GM12878 (cell line): ENCODE results near the gene SLC25A33. TPM values are rescaled to one million over a fixed set of nuclear protein-coding genes. Genes with fewer than 3 reads are reported as not detected.

ENCODE experiments used
- ATAC-seq: fragments of 200-7000 bp; cut with Tn5 transposase; 3 replicates; pipeline ENCODE4 v1.9.1; 2020; ENCODE audit warnings: mild to moderate bottlenecking, moderate library complexity
- BruUV-seq: library from RNA; stranded (reverse); fragments of 400-500 nt; replicated peaks from 2 replicates; lab custom pipeline; 2021; lab: Mats Ljungman, UMichigan
- CTCF ChIA-PET: fragments of 300-600 bp; sonication (Branson Sonifier 250); formaldehyde crosslinking; extraction: SDS; loops from one replicate; lab custom pipeline; 2021; ENCODE audit warnings: inconsistent platforms; lab: Yijun Ruan, JAX
- POLR2A ChIA-PET: fragments of 350-600 bp; formaldehyde crosslinking; extraction: SDS; loops from one replicate; lab custom pipeline; 2021; ENCODE audit warnings: inconsistent platforms; lab: Charles Lee
- RAD21 ChIA-PET: fragments of 300-600 bp; sonication (Branson Sonifier 250); formaldehyde crosslinking; loops from one replicate; lab custom pipeline; 2023; ENCODE audit warnings: antibody characterized with exemption; ENCODE audit not compliant: unreplicated experiment; lab: Charles Lee
- SMC1A ChIA-PET: fragments of 300-600 bp; sonication (Branson Sonifier 250); formaldehyde crosslinking; loops from one replicate; lab custom pipeline; 2023; ENCODE audit not compliant: unreplicated experiment, uncharacterized antibody; lab: Charles Lee
- DNase-seq: peaks from one replicate; pipeline ENCODE4 v3.0.0-alpha.2; 2011; ENCODE audit warnings: low read depth, low spot score
- FAIRE-seq: peaks from 3 replicates; lab custom pipeline; 2011; peaks lifted over from hg19 to GRCh38; lab: Jason Lieb, UNC
- H2AFZ ChIP-seq: 2 replicates; pipeline ENCODE4 v1.6.0; 2011; ENCODE audit warnings: low read depth, low read length, control low read depth; ENCODE audit not compliant: control insufficient read depth
- H3K27ac ChIP-seq: 2 replicates; pipeline ENCODE4 v1.5.1; 2011; ENCODE audit warnings: control low read depth; ENCODE audit not compliant: control insufficient read depth, insufficient read depth
- H3K27me3 ChIP-seq, 2 experiments: replicated peaks in 1 of 2; 2 replicates each; pipeline versions ENCODE4 v1.6.0 to v1.6.1; 2011; ENCODE audit warnings: low read length in 1 of 2; ENCODE audit not compliant: control insufficient read depth in 2 of 2, insufficient read depth in 2 of 2
- H3K36me3 ChIP-seq, 2 experiments: 2 replicates each; pipeline ENCODE4 v1.5.1; 2011; ENCODE audit warnings: low read length in 1 of 2; ENCODE audit not compliant: control insufficient read depth in 2 of 2, insufficient read depth in 2 of 2
- H3K4me1 ChIP-seq: 2 replicates; pipeline ENCODE4 v1.6.1; 2011; ENCODE audit warnings: mild to moderate bottlenecking, low read length, moderate library complexity, mixed read lengths; ENCODE audit not compliant: control insufficient read depth, insufficient read depth
- H3K4me2 ChIP-seq: 2 replicates; pipeline ENCODE4 v1.6.0; 2011; ENCODE audit warnings: control low read depth; ENCODE audit not compliant: control insufficient read depth, insufficient read depth
- H3K4me3 ChIP-seq: fragments of 200-600 bp; sonication (generic); 2 replicates; pipeline ENCODE4 v1.5.1; 2016
- H3K79me2 ChIP-seq: 2 replicates; pipeline ENCODE4 v1.6.0; 2011; ENCODE audit warnings: low read length; ENCODE audit not compliant: control insufficient read depth, insufficient read depth
- H3K9ac ChIP-seq: 2 replicates; pipeline ENCODE4 v1.8.0; 2011; ENCODE audit warnings: low read length, control low read depth, mixed read lengths; ENCODE audit not compliant: control insufficient read depth, insufficient read depth
- H3K9me3 ChIP-seq: replicated peaks from 3 replicates; pipeline ENCODE4 v1.5.1; 2011; ENCODE audit warnings: mild to moderate bottlenecking, low read length; ENCODE audit not compliant: control insufficient read depth, insufficient read depth
- H4K20me1 ChIP-seq: 2 replicates; pipeline ENCODE4 v1.6.0; 2011; ENCODE audit not compliant: control insufficient read depth, insufficient read depth
- BCLAF1 ChIP-seq: fragments of 450-650 bp; IDR thresholded peaks from 2 replicates; pipeline ENCODE4 v1.6.1; 2017; ENCODE audit warnings: antibody characterized with exemption, mild to moderate bottlenecking, moderate library complexity
- BMI1 ChIP-seq: fragments of 450-650 bp; IDR thresholded peaks from 2 replicates; pipeline ENCODE4 v1.6.1; 2016; ENCODE audit warnings: mild to moderate bottlenecking, moderate library complexity, borderline replicate concordance
- BRCA1 ChIP-seq: IDR thresholded peaks from 2 replicates; pipeline ENCODE4 v1.6.1; 2011; ENCODE audit warnings: low read depth, low read length, improper control_type of control experiment
- CBFB ChIP-seq: IDR thresholded peaks from 2 replicates; pipeline ENCODE4 v1.6.1; 2016; ENCODE audit warnings: antibody characterized with exemption, low read depth
- CHD1 ChIP-seq: IDR thresholded peaks from 2 replicates; pipeline ENCODE4 v1.6.1; 2012; ENCODE audit warnings: low read depth, low read length, improper control_type of control experiment
- CHD2 ChIP-seq: IDR thresholded peaks from 2 replicates; pipeline ENCODE4 v1.6.1; 2011; ENCODE audit warnings: low read depth, low read length, improper control_type of control experiment, borderline replicate concordance
- DPF2 ChIP-seq: fragments of 450-650 bp; IDR thresholded peaks from 2 replicates; pipeline ENCODE4 v1.6.1; 2017; ENCODE audit warnings: mild to moderate bottlenecking
- EED ChIP-seq: sonication (generic); IDR thresholded peaks from 2 replicates; pipeline ENCODE4 v1.6.1; 2016; ENCODE audit warnings: antibody characterized with exemption, low read depth
- EGR1 ChIP-seq, 2 experiments: IDR thresholded peaks; 1 replicate in 1 of 2; 2 replicates in 1 of 2; pipeline ENCODE4 v1.6.1; 2011 to 2012; ENCODE audit warnings: low read depth in 2 of 2, low read length in 2 of 2, borderline replicate concordance in 1 of 2, mild to moderate bottlenecking in 1 of 2, moderate library complexity in 1 of 2
- MTA2 ChIP-seq: fragments of 450-650 bp; IDR thresholded peaks from 2 replicates; pipeline ENCODE4 v1.6.1; 2016; ENCODE audit warnings: low read depth, mild to moderate bottlenecking, moderate library complexity
- POLR2A ChIP-seq: IDR thresholded peaks from 2 replicates; pipeline ENCODE4 v1.6.1; 2011; ENCODE audit warnings: low read depth, mild to moderate bottlenecking, low read length
- RCOR1 ChIP-seq: conservative IDR thresholded peaks from 2 replicates; pipeline ENCODE4 v1.6.1; 2012; ENCODE audit warnings: low read depth, low read length, improper control_type of control experiment
- RUNX3 ChIP-seq: IDR thresholded peaks from 2 replicates; pipeline ENCODE4 v1.6.1; 2012; ENCODE audit warnings: low read length, inconsistent platforms
- ZBED1 ChIP-seq: IDR thresholded peaks from 2 replicates; pipeline ENCODE4 v1.6.1; 2016; ENCODE audit warnings: borderline replicate concordance
- ZBTB4 ChIP-seq: fragments of 450-650 bp; formaldehyde crosslinking; IDR thresholded peaks from 2 replicates; pipeline ENCODE4 v1.4.0; 2022; ENCODE audit warnings: mild to moderate bottlenecking, moderate library complexity
- WGBS: methylation state at CpG from one replicate; pipeline ENCODE4 v1.1.6; 2016; ENCODE audit warnings: low lambda C conversion rate; ENCODE audit not compliant: insufficient replicate concordance, insufficient coverage; ENCODE audit errors: missing lambda C conversion rate; 5-methylcytosine and 5-hydroxymethylcytosine counted together
- in situ Hi-C: fragments of 300-500 bp; cut with MboI; formaldehyde crosslinking; loops from 9 replicates; pipeline ENCODE4 v1.14.3; 2018; ENCODE audit warnings: mixed read lengths
- intact Hi-C: fragments of 100-400 bp; cut with micrococcal nuclease; formaldehyde crosslinking; loops from one replicate; pipeline ENCODE4 v1.14.2; 2022; ENCODE audit not compliant: unreplicated experiment
- polyA plus RNA-seq, 11 experiments: library from polyadenylated mRNA; depleted of rRNA in 4 of 11; unstranded in 6 of 11; stranded (reverse) in 5 of 11; fragments of >200 nt; fragmentation: Nextera tagmentation in 4 of 11; fragmentation: Illumina TruSeq in 1 of 11; extraction: Ambion mirVana in 4 of 11; extraction: Trizol in 1 of 11; gene quantifications; 1 replicate in 1 of 11; 2 replicates in 10 of 11; pipeline versions ENCODE4 v1.2.1 to v1.2.3, GENCODE V29; 2011 to 2016; ENCODE audit warnings: inconsistent platforms in 2 of 11, missing spikeins in 2 of 11, low read depth in 1 of 11
- total RNA-seq, 4 experiments: library from RNA; depleted of rRNA in 3 of 4; stranded (reverse); fragments of >200 nt in 3 of 4; fragmentation: Illumina TruSeq in 1 of 4; extraction: Trizol in 1 of 4; gene quantifications; 2 replicates each; pipeline versions ENCODE4 v1.2.1 to v1.2.3, GENCODE V29; 2013 to 2021
- TF ChIP-seq, protein P1 (sequence below): IDR thresholded peaks from 2 replicates; pipeline ENCODE4 v1.6.1; 2012; ENCODE audit warnings: low read depth, low read length, improper control_type of control experiment

Gene SLC25A33
- total and polyA plus RNA-seq, 10 of the 15 experiments (the other 5 are each of a cell fraction or from before 2014, with no cell fraction given) = 1.7 to 11.2 (median 8.4) TPM

GRCh38 chr1:9530320-9530719 is 8.9 kb upstream of the SLC25A33 start (continued):
- TF ChIP-seq BCLAF1 = no peak
- TF ChIP-seq CHD1 = no peak
- no peak for TF ChIP-seq MTA2
- no peak for TF ChIP-seq EED
- TF ChIP-seq RCOR1 = no peak
- no peak for TF ChIP-seq EGR1 (IDR thresholded peaks at IDR 0.05; ENCODE audit: borderline replicate concordance in 1 of 2, low read depth in 2 of 2, low read length in 2 of 2)
- no peak for TF ChIP-seq POLR2A

DNA sequence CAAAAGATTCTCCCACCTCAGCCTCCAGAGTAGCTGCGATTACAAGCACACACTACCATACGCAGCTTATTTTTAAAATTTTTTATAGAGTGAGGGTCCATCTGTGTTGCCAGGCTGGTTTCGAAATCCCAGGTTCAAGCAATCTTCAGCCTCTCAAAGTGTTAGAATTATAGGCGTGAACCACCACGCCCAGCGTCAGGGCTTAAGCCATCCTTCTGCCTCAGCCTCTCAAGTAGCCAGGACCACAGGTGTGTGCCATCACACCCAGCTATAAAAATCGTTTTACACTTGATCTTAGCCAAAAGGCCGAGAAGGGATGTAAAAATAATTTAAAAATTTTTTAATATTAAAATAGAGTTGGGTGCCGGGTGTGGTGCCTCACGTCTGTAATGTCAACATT is 4.3 kb upstream of the SLC25A33 start:
- in situ Hi-C loops = no loop called here
- Histone ChIP-seq H3K27me3 (no peaks in the 10 kb centered on the region), H3K9ac (no peak overlapping the region), H2AFZ (no peak overlapping the region), H3K27ac (no peak overlapping the region), H4K20me1 (no peaks in the 10 kb centered on the region), H3K36me3 (no peaks in the 10 kb centered on the region), H3K79me2 (peaks cover 4% of the 10 kb centered on the region), H3K4me3 (no peak overlapping the region), H3K9me3 (no peaks in the 10 kb centered on the region), H3K4me1 (peaks cover 14% of the 10 kb centered on the region), H3K4me2 (no peak overlapping the region)
- ATAC-seq (no peak), DNase-seq (no peak), FAIRE-seq (no peak)
- ChIA-PET SMC1A (no interaction called here), CTCF (no interaction called here), RAD21 (no interaction called here), POLR2A (no interaction called here)
- BruUV-seq = no TSS peak
- intact Hi-C loops = no loop called here
- TF ChIP-seq BMI1 = no peak
- no peak for TF ChIP-seq CBFB
- TF ChIP-seq ZBTB4 (CRISPR knock-in tag) = no peak
- no peak for TF ChIP-seq RUNX3
- TF ChIP-seq CHD2 = no peak
- TF ChIP-seq, protein P1, sequence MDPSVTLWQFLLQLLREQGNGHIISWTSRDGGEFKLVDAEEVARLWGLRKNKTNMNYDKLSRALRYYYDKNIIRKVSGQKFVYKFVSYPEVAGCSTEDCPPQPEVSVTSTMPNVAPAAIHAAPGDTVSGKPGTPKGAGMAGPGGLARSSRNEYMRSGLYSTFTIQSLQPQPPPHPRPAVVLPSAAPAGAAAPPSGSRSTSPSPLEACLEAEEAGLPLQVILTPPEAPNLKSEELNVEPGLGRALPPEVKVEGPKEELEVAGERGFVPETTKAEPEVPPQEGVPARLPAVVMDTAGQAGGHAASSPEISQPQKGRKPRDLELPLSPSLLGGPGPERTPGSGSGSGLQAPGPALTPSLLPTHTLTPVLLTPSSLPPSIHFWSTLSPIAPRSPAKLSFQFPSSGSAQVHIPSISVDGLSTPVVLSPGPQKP = no peak
- no peak for TF ChIP-seq ZBED1
- no peak for TF ChIP-seq DPF2
- no peak for TF ChIP-seq BRCA1
- WGBS = 78% methylated on average over 10 of the region's 10 CpGs
